ENCODE data around the gene SH2D1A. TPM values are rescaled to one million over a fixed set of nuclear protein-coding genes. Genes with fewer than 3 reads are reported as not detected.

The SH2D1A gene
- polyA plus RNA-seq, 1 of the 3 experiments (the other 2 are of a cell fraction): not detected

GRCh38 chrX:124393238-124393637, 46.9 kb downstream of the SH2D1A start:
- no peaks in the 10 kb centered on the region for H4K20me1 ChIP-seq (ENCODE audit: insufficient read depth)
- POLR2A ChIA-PET: no interaction called here
- no peaks in the 10 kb centered on the region for H3K9me3 ChIP-seq
- TF ChIP-seq TEAD4 (IDR thresholded peaks at IDR 0.05; ENCODE audit: borderline replicate concordance, insufficient read depth) (no peak), RXRA (IDR thresholded peaks at IDR 0.05; ENCODE audit: borderline replicate concordance, low read depth) (no peak)
- no peaks in the 10 kb centered on the region for H3K36me3 ChIP-seq (replicated peaks in 1 of 2; ENCODE audit: control insufficient read depth in 1 of 2, insufficient read depth in 2 of 2, low read length in 1 of 2)
- H3K4me3 ChIP-seq (ENCODE audit: low read depth in 2 of 2, low read length in 1 of 2): no peak overlapping the region
- no peak overlapping the region for H2AFZ ChIP-seq (ENCODE audit: low read depth)
- no peak overlapping the region for H3K27ac ChIP-seq (ENCODE audit: low read depth in 2 of 2, low read length in 1 of 2)
- H3K4me1 ChIP-seq (ENCODE audit: control insufficient read depth in 1 of 2, insufficient read depth in 2 of 2, low read depth in 1 of 2, low read length in 1 of 2): no peaks in the 10 kb centered on the region
- DNase-seq: no peak
- H3F3A ChIP-seq (replicated peaks; ENCODE audit: insufficient read depth): no peaks in the 10 kb centered on the region
- H3K9ac ChIP-seq: no peak overlapping the region
- CTCF ChIA-PET: interaction anchor here (3.9 kb wide), 1 partner anchor 13 kb away, joined by 14 read pairs; no protein-coding TSS in a partner anchor
- no peak overlapping the region for H3K4me2 ChIP-seq
- H3K79me2 ChIP-seq (ENCODE audit: insufficient read depth): no peaks in the 10 kb centered on the region
- 17% methylated on average over 1 of the region's 1 CpG for WGBS (ENCODE audit: low lambda C conversion rate)
- no peaks in the 10 kb centered on the region for H3K9me2 ChIP-seq
- H3K27me3 ChIP-seq (ENCODE audit: insufficient read depth): no peaks in the 10 kb centered on the region; the same call in 1 of the 2 replicates

GRCh38 chrX:124393659-124394058, 47.3 kb downstream of the SH2D1A start:
- POLR2A ChIA-PET: no interaction called here
- DNase-seq: no peak
- H3K4me3 ChIP-seq (ENCODE audit: low read depth in 2 of 2, low read length in 1 of 2): no peak overlapping the region
- no peaks in the 10 kb centered on the region for H3K36me3 ChIP-seq (replicated peaks in 1 of 2; ENCODE audit: control insufficient read depth in 1 of 2, insufficient read depth in 2 of 2, low read length in 1 of 2)
- WGBS (ENCODE audit: low lambda C conversion rate): 23% methylated on average over 3 of the region's 3 CpGs
- H3K9me2 ChIP-seq: no peaks in the 10 kb centered on the region
- no peaks in the 10 kb centered on the region for H3K9me3 ChIP-seq
- no peak overlapping the region for H3K9ac ChIP-seq
- H3K27me3 ChIP-seq (ENCODE audit: insufficient read depth): no peaks in the 10 kb centered on the region; the same call in 1 of the 2 replicates
- no peaks in the 10 kb centered on the region for H3F3A ChIP-seq (replicated peaks; ENCODE audit: insufficient read depth)
- H4K20me1 ChIP-seq (ENCODE audit: insufficient read depth): no peaks in the 10 kb centered on the region
- no peak overlapping the region for H3K27ac ChIP-seq (ENCODE audit: low read depth in 2 of 2, low read length in 1 of 2)
- no peak overlapping the region for H2AFZ ChIP-seq (ENCODE audit: low read depth)
- H3K4me1 ChIP-seq (ENCODE audit: control insufficient read depth in 1 of 2, insufficient read depth in 2 of 2, low read depth in 1 of 2, low read length in 1 of 2): no peaks in the 10 kb centered on the region
- CTCF ChIA-PET: interaction anchor here (3.9 kb wide), 1 partner anchor 13 kb away, joined by 14 read pairs; no protein-coding TSS in a partner anchor
- TF ChIP-seq RFX5 (IDR thresholded peaks at IDR 0.05; ENCODE audit: low read length) (no peak), REST (IDR thresholded peaks at IDR 0.05; ENCODE audit: low read depth, low read length) (no peak), FOXM1 (IDR thresholded peaks at IDR 0.05; ENCODE audit: low read depth) (no peak), CHD2 (IDR thresholded peaks at IDR 0.05; ENCODE audit: low read length, partially characterized antibody) (no peak), ELF1 (IDR thresholded peaks at IDR 0.05) (no peak), GABPA (IDR thresholded peaks at IDR 0.05; ENCODE audit: low read depth) (no peak), RXRA (IDR thresholded peaks at IDR 0.05; ENCODE audit: borderline replicate concordance, low read depth) (no peak), FOXJ3 (CRISPR knock-in tag; IDR thresholded peaks at IDR 0.05) (no peak), EZH2phosphoT487 (IDR thresholded peaks at IDR 0.05; ENCODE audit: borderline replicate concordance, low read depth) (no peak)
- TF ChIP-seq, protein P1, sequence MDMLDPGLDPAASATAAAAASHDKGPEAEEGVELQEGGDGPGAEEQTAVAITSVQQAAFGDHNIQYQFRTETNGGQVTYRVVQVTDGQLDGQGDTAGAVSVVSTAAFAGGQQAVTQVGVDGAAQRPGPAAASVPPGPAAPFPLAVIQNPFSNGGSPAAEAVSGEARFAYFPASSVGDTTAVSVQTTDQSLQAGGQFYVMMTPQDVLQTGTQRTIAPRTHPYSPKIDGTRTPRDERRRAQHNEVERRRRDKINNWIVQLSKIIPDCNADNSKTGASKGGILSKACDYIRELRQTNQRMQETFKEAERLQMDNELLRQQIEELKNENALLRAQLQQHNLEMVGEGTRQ (IDR thresholded peaks at IDR 0.05; ENCODE audit: borderline replicate concordance, low read depth, low read length): no peak
- TF ChIP-seq, protein P2, sequence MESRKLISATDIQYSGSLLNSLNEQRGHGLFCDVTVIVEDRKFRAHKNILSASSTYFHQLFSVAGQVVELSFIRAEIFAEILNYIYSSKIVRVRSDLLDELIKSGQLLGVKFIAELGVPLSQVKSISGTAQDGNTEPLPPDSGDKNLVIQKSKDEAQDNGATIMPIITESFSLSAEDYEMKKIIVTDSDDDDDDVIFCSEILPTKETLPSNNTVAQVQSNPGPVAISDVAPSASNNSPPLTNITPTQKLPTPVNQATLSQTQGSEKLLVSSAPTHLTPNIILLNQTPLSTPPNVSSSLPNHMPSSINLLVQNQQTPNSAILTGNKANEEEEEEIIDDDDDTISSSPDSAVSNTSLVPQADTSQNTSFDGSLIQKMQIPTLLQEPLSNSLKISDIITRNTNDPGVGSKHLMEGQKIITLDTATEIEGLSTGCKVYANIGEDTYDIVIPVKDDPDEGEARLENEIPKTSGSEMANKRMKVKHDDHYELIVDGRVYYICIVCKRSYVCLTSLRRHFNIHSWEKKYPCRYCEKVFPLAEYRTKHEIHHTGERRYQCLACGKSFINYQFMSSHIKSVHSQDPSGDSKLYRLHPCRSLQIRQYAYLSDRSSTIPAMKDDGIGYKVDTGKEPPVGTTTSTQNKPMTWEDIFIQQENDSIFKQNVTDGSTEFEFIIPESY (IDR thresholded peaks at IDR 0.05; ENCODE audit: borderline replicate concordance, low read depth): no peak
- no peak overlapping the region for H3K4me2 ChIP-seq
- no peaks in the 10 kb centered on the region for H3K79me2 ChIP-seq (ENCODE audit: insufficient read depth)
